Panc1 (cell line): ENCODE data around the gene GTF2H4. TPM values are rescaled to one million over a fixed set of nuclear protein-coding genes. Genes with fewer than 3 reads are reported as not detected.

Experiments used
- ATAC-seq: fragments of 200-7000 bp; cut with Tn5 transposase; 2 replicates; pipeline ENCODE4 v1.9.1; 2020; ENCODE audit warnings: mild to moderate bottlenecking, moderate library complexity
- BruUV-seq: library from RNA; stranded (reverse); fragments of 400-500 nt; replicated peaks from 2 replicates; lab custom pipeline; 2021; lab: Mats Ljungman, UMichigan
- CTCF ChIA-PET: fragments of 300-600 bp; sonication (Branson Sonifier 250); formaldehyde crosslinking; loops from one replicate; lab custom pipeline; 2022; ENCODE audit warnings: antibody characterized with exemption; lab: Charles Lee
- POLR2A ChIA-PET: fragments of 300-600 bp; sonication (Branson Sonifier 250); formaldehyde crosslinking; loops from one replicate; lab custom pipeline; 2022; ENCODE audit warnings: antibody characterized with exemption; lab: Charles Lee
- DNase-seq: peaks from one replicate; pipeline ENCODE4 v3.0.0-alpha.2; 2010; ENCODE audit warnings: low read depth, low spot score
- H3K27ac ChIP-seq: 2 replicates; pipeline ENCODE4 v1.5.1; 2011; ENCODE audit warnings: mild to moderate bottlenecking, low read length, inconsistent platforms
- H3K27me3 ChIP-seq: fragments of 200-500 bp; sonication (Bioruptor generic); 2 replicates; pipeline ENCODE4 v1.6.0; 2014; ENCODE audit warnings: low read length, inconsistent platforms; ENCODE audit not compliant: control insufficient read depth, insufficient read depth
- H3K36me3 ChIP-seq: fragments of 200-500 bp; sonication (Bioruptor generic); 2 replicates; pipeline ENCODE4 v1.5.1; 2014; ENCODE audit warnings: inconsistent platforms, mild to moderate bottlenecking, low read length, moderate library complexity; ENCODE audit not compliant: control insufficient read depth, insufficient read depth
- H3K4me1 ChIP-seq: 2 replicates; pipeline ENCODE4 v1.5.1; 2011; ENCODE audit warnings: inconsistent platforms, mild to moderate bottlenecking, low read length, moderate library complexity; ENCODE audit not compliant: control insufficient read depth, insufficient read depth
- H3K4me3 ChIP-seq, 2 experiments: 2 replicates each; pipeline ENCODE4 v1.5.1; 2011 to 2012; ENCODE audit warnings: low read depth in 2 of 2, low read length in 2 of 2, mild to moderate bottlenecking in 2 of 2, inconsistent platforms in 1 of 2, moderate library complexity in 1 of 2
- H3K9me3 ChIP-seq: fragments of 200-500 bp; sonication (Bioruptor generic); 2 replicates; pipeline ENCODE4 v1.5.1; 2014; ENCODE audit warnings: low read depth, mild to moderate bottlenecking, inconsistent platforms, low read length, moderate library complexity; ENCODE audit not compliant: control insufficient read depth, insufficient read depth
- POLR2AphosphoS5 ChIP-seq: IDR thresholded peaks from 2 replicates; pipeline ENCODE4 v1.6.1; 2012; ENCODE audit warnings: mild to moderate bottlenecking, low read depth, low read length, moderate library complexity
- SIN3A ChIP-seq: IDR thresholded peaks from 2 replicates; pipeline ENCODE4 v1.6.1; 2012; ENCODE audit warnings: low read depth, mild to moderate bottlenecking, low read length, moderate library complexity, borderline replicate concordance; ENCODE audit not compliant: insufficient read depth
- TCF7L2 ChIP-seq: IDR thresholded peaks from 2 replicates; pipeline ENCODE4 v1.6.1; 2011; ENCODE audit warnings: mild to moderate bottlenecking, low read depth, low read length, inconsistent platforms
- in situ Hi-C: cut with HindIII; loops from 2 replicates; pipeline ENCODE4 v1.10.0; 2016; ENCODE audit warnings: low sequenced_read_pairs, low pct_unique_long_range_greater_than_20kb
- intact Hi-C: fragments of 100-400 bp; cut with micrococcal nuclease; formaldehyde crosslinking; loops from one replicate; pipeline ENCODE4 v1.10.0; 2022; ENCODE audit not compliant: unreplicated experiment
- total RNA-seq: library from RNA; stranded (reverse); gene quantifications from one replicate; pipeline ENCODE4 v1.2.1, GENCODE V29; 2021; ENCODE audit not compliant: unreplicated experiment
- TF ChIP-seq, protein P1 (sequence below): fragments of 450-650 bp; IDR thresholded peaks from 2 replicates; pipeline ENCODE4 v1.5.1; 2017; ENCODE audit warnings: mild to moderate bottlenecking
- TF ChIP-seq, protein P2 (sequence below), 2 experiments: IDR thresholded peaks; 2 replicates each; pipeline ENCODE4 v1.6.1; 2011 to 2012; ENCODE audit warnings: low read depth in 2 of 2, control low read depth in 1 of 2, low read length in 1 of 2, mild to moderate bottlenecking in 1 of 2, moderate library complexity in 1 of 2; ENCODE audit not compliant: insufficient read depth in 1 of 2

Gene GTF2H4
- total RNA-seq, 1 experiment from 2014 or later: 27.5 TPM

DNA sequence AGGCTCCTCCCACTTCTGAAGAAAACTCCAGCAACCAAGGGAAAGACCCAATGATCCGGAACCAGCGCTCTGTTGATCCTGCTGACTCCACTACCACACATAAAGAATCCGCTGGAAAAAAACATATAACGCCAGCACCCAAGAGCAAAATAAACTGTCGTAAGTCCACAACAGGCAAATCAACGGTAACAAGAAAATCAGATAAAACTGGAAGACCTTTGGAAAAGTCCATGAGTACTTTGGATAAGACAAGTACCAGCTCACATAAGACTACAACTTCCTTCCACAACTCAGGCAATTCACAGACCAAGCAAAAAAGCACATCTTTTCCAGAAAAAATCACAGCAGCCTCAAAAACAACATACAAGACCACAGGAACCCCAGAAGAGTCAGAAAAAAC, 40.8 kb downstream of the GTF2H4 start:
- in situ Hi-C loops: no loop called here
- H3K36me3 ChIP-seq: no peaks in the 10 kb centered on the region
- ChIA-PET CTCF (no interaction called here), POLR2A (no interaction called here)
- H3K27ac ChIP-seq: no peak overlapping the region
- no peak overlapping the region for H3K4me3 ChIP-seq
- no peaks in the 10 kb centered on the region for H3K9me3 ChIP-seq
- H3K4me1 ChIP-seq: no peaks in the 10 kb centered on the region
- peaks cover 13% of the 10 kb centered on the region for H3K27me3 ChIP-seq
- ATAC-seq (no peak), DNase-seq (no peak)
- TF ChIP-seq SIN3A: no peak
- TF ChIP-seq, protein P1, sequence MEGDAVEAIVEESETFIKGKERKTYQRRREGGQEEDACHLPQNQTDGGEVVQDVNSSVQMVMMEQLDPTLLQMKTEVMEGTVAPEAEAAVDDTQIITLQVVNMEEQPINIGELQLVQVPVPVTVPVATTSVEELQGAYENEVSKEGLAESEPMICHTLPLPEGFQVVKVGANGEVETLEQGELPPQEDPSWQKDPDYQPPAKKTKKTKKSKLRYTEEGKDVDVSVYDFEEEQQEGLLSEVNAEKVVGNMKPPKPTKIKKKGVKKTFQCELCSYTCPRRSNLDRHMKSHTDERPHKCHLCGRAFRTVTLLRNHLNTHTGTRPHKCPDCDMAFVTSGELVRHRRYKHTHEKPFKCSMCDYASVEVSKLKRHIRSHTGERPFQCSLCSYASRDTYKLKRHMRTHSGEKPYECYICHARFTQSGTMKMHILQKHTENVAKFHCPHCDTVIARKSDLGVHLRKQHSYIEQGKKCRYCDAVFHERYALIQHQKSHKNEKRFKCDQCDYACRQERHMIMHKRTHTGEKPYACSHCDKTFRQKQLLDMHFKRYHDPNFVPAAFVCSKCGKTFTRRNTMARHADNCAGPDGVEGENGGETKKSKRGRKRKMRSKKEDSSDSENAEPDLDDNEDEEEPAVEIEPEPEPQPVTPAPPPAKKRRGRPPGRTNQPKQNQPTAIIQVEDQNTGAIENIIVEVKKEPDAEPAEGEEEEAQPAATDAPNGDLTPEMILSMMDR: no peak
- no peak for TF ChIP-seq POLR2AphosphoS5
- TF ChIP-seq, protein P2, sequence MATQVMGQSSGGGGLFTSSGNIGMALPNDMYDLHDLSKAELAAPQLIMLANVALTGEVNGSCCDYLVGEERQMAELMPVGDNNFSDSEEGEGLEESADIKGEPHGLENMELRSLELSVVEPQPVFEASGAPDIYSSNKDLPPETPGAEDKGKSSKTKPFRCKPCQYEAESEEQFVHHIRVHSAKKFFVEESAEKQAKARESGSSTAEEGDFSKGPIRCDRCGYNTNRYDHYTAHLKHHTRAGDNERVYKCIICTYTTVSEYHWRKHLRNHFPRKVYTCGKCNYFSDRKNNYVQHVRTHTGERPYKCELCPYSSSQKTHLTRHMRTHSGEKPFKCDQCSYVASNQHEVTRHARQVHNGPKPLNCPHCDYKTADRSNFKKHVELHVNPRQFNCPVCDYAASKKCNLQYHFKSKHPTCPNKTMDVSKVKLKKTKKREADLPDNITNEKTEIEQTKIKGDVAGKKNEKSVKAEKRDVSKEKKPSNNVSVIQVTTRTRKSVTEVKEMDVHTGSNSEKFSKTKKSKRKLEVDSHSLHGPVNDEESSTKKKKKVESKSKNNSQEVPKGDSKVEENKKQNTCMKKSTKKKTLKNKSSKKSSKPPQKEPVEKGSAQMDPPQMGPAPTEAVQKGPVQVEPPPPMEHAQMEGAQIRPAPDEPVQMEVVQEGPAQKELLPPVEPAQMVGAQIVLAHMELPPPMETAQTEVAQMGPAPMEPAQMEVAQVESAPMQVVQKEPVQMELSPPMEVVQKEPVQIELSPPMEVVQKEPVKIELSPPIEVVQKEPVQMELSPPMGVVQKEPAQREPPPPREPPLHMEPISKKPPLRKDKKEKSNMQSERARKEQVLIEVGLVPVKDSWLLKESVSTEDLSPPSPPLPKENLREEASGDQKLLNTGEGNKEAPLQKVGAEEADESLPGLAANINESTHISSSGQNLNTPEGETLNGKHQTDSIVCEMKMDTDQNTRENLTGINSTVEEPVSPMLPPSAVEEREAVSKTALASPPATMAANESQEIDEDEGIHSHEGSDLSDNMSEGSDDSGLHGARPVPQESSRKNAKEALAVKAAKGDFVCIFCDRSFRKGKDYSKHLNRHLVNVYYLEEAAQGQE (IDR thresholded peaks at IDR 0.05; ENCODE audit: insufficient read depth in 1 of 2, low read depth in 2 of 2, low read length in 1 of 2): no peak
- TF ChIP-seq TCF7L2: no peak
- BruUV-seq: no TSS peak
- intact Hi-C loops: no loop called here

DNA sequence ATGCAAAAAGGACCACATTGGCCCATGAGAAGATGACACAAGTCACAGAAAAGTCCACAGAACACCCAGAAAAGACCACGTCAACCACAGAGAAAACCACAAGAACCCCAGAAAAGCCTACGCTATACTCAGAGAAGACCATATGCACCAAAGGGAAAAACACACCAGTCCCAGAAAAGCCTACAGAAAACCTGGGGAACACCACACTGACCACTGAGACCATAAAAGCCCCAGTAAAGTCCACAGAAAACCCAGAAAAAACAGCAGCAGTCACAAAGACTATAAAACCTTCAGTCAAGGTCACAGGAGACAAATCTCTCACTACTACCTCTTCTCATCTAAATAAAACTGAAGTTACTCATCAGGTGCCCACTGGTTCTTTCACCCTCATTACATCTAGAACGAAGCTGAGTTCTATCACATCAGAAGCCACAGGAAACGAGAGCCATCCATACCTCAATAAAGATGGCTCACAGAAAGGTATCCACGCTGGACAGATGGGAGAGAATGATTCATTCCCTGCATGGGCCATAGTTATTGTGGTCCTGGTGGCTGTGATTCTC, 44.0 kb downstream of the GTF2H4 start:
- POLR2A ChIA-PET: no interaction called here
- Histone ChIP-seq H3K4me3 (no peak overlapping the region), H3K9me3 (no peaks in the 10 kb centered on the region)

More for the DNA sequence above, 44.0 kb downstream of the GTF2H4 start:
- DNase-seq: no peak
- intact Hi-C loops (no loop called here), in situ Hi-C loops (no loop called here)
- no TSS peak for BruUV-seq
- TF ChIP-seq, protein P1: no peak
- no peak for TF ChIP-seq TCF7L2
- TF ChIP-seq, protein P2 (IDR thresholded peaks at IDR 0.05; ENCODE audit: insufficient read depth in 1 of 2, low read depth in 2 of 2, low read length in 1 of 2): no peak
- no peak for TF ChIP-seq POLR2AphosphoS5
- no peak for TF ChIP-seq SIN3A
- no peak for ATAC-seq
- CTCF ChIA-PET: no interaction called here
- Histone ChIP-seq H3K4me1 (peaks cover 8% of the 10 kb centered on the region; the same call in 1 of the 2 replicates), H3K27me3 (peaks cover 21% of the 10 kb centered on the region), H3K27ac (no peak overlapping the region), H3K36me3 (no peaks in the 10 kb centered on the region)
